GM20000 (cell line): Measurements from ENCODE around the gene NAV3.

Source experiments
- DNase-seq: peaks from one replicate; pipeline ENCODE4 v3.0.0; 2012; ENCODE audit warnings: low spot score
- CTCF ChIP-seq: IDR thresholded peaks from 2 replicates; pipeline ENCODE4 v1.5.1; 2012; ENCODE audit warnings: mild to moderate bottlenecking, control low read depth; ENCODE audit errors: extremely low read depth, missing control alignments

NAV3 gene

GRCh38 chr12:77818351-77818750, 12.3 kb upstream of the NAV3 start:
- TF ChIP-seq CTCF: no peak
- no peak for DNase-seq

- no peak for TF ChIP-seq CTCF
- DNase-seq: no peak
Observed at GRCh38 chr12:77821699-77822203, 8.9 kb upstream of the NAV3 start.

GRCh38 chr12:77833329-77833728, 2.6 kb downstream of the NAV3 start:
- no peak for DNase-seq
- TF ChIP-seq CTCF: no peak

- no peak for TF ChIP-seq CTCF
- DNase-seq: no peak
Observed at GRCh38 chr12:77834618-77835017, 3.9 kb downstream of the NAV3 start.

- no peak for TF ChIP-seq CTCF
- DNase-seq: no peak
Observed at GRCh38 chr12:77835969-77836368, 5.3 kb downstream of the NAV3 start.

GRCh38 chr12:77837876-77838291, 7.2 kb downstream of the NAV3 start:
- no peak for DNase-seq
- TF ChIP-seq CTCF: no peak

GRCh38 chr12:77841521-77841920, 10.8 kb downstream of the NAV3 start:
- DNase-seq: no peak
- no peak for TF ChIP-seq CTCF
